GM12874 (cell line): Measurements from ENCODE around the gene C12orf43.

Source experiments
- TF ChIP-seq, protein P1 (sequence below): IDR thresholded peaks from 2 replicates; pipeline ENCODE4 v1.5.1; 2011; ENCODE audit warnings: low read depth, mild to moderate bottlenecking, control low read depth, low read length, moderate library complexity; ENCODE audit not compliant: insufficient read depth

C12orf43 gene

DNA sequence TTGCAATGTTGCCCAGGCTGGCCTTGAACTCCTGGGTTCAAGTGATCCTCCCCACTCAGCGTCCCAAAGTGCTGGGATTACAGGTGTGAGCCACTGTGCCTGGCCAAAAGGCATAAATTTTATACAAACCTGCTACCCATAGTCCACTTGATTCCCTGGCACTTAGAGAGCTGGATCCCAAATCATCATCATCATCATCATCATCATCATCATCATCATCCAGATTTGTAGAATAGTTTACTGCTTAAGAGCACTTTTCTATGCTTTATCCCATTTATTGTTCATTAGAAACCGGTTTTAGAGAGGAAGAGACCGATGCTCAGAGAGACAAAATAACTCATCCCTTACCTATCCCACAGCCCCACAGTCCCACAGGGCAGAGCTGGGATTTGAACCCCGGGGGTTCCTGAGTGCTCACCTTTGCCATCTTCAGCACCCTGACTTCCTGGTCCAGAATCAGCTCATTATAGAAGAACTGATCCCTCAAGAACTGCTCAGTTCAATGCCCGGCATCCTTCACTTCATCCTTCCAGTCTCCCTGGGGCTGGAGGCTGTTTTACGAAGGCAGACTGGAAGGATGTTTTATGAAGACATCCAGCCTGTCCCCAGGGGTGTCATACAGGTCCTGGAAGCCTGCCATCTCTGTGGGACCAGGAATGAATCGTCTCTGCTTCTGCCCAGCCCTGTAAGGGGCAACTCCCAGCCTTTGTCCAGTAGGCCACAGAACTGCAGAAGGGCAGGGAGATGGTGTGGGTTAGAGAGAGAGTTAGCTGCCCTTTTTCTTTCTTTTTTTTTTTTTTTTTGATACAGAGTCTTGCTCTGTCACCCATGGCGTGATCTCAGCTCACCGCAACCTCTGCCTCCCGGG, 43.0 kb upstream of the C12orf43 start:
- TF ChIP-seq, protein P1, sequence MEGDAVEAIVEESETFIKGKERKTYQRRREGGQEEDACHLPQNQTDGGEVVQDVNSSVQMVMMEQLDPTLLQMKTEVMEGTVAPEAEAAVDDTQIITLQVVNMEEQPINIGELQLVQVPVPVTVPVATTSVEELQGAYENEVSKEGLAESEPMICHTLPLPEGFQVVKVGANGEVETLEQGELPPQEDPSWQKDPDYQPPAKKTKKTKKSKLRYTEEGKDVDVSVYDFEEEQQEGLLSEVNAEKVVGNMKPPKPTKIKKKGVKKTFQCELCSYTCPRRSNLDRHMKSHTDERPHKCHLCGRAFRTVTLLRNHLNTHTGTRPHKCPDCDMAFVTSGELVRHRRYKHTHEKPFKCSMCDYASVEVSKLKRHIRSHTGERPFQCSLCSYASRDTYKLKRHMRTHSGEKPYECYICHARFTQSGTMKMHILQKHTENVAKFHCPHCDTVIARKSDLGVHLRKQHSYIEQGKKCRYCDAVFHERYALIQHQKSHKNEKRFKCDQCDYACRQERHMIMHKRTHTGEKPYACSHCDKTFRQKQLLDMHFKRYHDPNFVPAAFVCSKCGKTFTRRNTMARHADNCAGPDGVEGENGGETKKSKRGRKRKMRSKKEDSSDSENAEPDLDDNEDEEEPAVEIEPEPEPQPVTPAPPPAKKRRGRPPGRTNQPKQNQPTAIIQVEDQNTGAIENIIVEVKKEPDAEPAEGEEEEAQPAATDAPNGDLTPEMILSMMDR = no peak

- TF ChIP-seq, protein P1 = no peak
These were observed 41.5 kb upstream of the C12orf43 start for GRCh38 chr12:121057794-121058193.

DNA sequence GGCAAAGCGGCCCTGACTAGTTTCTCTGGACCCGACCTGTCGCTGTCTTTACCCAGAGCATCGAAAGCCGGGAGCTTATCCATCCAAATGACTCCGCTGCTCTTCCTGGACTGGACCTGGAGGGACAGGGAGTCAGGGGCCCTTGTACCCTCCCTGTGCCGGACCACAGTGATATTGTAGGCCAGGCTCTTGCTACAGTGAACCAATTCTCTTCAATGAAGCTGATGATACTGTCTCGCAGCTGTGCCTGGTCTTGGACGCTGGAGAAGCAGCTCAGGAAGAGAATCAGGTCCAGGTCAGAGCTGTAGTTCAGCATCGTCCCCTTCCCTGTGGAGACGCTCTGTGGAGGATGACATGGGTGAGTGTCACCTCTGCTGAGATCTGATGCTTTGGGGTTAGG, 37.4 kb upstream of the C12orf43 start:
- TF ChIP-seq, protein P1 = no peak

DNA sequence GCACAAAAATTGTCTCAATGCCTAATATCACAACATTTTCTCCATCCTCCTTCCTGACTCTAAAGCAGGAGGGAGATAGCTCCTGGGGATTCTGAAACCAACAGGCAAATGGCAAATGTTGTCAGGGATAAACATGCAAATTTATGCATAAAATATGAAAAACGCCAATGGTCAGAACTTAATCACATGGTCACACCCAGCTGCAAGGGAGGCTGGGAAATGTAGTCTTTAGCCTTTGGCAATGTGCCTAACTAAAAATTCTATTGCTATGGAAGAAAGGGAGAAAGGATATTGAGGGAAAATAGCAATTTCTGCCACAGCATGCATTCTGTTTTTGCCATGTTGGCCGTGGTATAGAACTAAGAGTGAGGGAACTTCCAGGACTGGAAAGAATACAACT, 34.4 kb upstream of the C12orf43 start:
- TF ChIP-seq, protein P1 = no peak

GRCh38 chr12:121048442-121048841, 32.2 kb upstream of the C12orf43 start:
- TF ChIP-seq, protein P1 = no peak

- TF ChIP-seq, protein P1 = no peak
These were observed 26.8 kb upstream of the C12orf43 start for GRCh38 chr12:121043067-121043466.

DNA sequence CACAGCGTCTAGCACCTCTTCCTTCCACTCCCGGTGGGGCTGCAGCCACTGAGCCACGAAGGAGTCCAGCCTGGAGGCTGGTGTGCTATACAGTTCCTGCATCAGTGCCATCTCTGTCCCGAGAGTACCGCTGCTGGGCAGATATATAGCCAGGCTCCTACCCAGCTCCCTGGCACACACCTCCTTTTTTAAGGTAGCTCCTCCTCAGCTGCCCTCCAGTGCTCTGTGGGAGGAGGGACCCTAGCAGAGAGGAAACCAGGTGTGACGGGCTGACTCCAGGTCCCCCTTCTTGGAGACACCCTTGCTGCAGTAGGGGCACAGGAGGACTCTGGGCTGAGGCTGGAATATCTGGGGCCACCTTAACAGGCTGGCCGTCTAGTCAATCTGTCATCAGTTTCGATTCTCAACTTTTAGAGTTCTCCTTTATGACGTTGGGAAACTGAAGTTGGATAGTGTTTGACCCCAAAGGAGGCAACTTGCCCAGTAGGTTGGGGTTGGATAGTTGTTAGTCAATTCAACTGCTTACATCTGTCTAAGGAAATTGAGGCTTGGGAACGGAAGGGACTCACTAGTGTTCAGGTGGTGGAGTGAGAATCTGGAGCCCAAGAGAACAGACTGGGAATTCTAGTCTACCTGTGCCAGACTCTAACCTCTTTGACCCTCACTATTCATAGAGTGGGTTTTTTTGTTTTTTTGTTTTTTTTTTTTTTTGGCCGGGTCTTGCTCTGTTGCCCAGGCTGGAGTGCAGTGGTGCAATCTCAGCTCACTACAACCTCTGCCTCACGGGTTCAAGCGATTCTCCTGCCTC, 22.8 kb upstream of the C12orf43 start, which contains the start of gene OASL:
Gene OASL, minus strand, starts transcription at position 386 of the 808 bp plus-strand sequence. Its CDS starts 275 bp downstream, at position 111.
- TF ChIP-seq, protein P1 = no peak
